ENCODE measurements around the gene SLC15A1.

The SLC15A1 gene

DNA sequence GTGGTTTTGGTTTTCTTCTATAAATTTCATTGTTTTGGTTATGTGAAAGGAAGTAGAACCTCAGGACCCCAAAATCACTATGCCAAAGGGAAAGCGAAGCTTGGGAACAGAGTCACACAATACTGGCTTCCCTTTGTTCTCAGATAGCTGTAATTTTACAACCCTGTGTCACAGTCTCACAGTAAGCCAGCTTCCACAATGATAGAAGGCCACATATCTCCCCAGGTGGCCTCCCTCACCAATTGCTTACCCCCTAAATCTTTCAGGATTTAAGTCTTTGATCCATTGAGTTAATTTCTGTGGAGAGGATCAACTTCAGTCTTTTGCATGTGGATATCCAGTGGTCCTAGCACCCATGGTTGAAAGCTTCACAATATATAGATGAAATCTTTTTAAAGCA, 58.7 kb downstream of the SLC15A1 start:
- H3K4me3 ChIP-seq (replicated peaks; ENCODE audit: low read depth, low read length): no peak overlapping the region
- DNase-seq (ENCODE audit: low read depth): no peak
- TF ChIP-seq, protein P1, sequence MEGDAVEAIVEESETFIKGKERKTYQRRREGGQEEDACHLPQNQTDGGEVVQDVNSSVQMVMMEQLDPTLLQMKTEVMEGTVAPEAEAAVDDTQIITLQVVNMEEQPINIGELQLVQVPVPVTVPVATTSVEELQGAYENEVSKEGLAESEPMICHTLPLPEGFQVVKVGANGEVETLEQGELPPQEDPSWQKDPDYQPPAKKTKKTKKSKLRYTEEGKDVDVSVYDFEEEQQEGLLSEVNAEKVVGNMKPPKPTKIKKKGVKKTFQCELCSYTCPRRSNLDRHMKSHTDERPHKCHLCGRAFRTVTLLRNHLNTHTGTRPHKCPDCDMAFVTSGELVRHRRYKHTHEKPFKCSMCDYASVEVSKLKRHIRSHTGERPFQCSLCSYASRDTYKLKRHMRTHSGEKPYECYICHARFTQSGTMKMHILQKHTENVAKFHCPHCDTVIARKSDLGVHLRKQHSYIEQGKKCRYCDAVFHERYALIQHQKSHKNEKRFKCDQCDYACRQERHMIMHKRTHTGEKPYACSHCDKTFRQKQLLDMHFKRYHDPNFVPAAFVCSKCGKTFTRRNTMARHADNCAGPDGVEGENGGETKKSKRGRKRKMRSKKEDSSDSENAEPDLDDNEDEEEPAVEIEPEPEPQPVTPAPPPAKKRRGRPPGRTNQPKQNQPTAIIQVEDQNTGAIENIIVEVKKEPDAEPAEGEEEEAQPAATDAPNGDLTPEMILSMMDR (IDR thresholded peaks at IDR 0.05; ENCODE audit: low read length, missing control alignments): no peak

DNA sequence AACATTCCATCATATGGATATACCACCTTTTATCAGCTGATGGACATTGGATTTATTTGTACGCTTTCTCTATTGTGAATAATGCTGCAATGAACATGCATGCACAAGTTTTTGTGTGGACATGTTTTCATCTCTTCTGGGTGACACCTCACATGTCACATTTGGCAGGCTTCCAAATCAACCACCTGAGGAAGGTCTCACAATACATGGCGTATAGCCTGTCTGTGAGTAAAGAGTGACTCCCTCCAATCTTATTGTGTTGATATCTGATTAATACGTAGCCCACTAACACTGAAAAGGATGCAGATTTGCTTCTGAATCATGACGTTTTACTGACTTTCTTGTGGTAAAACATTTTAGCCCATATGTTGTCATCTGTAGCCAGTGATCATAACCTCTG, 61.1 kb downstream of the SLC15A1 start:
- DNase-seq (ENCODE audit: low read depth): no peak
- TF ChIP-seq, protein P1 (IDR thresholded peaks at IDR 0.05; ENCODE audit: low read length, missing control alignments): no peak
- H3K4me3 ChIP-seq (replicated peaks; ENCODE audit: low read depth, low read length): no peak overlapping the region

DNA sequence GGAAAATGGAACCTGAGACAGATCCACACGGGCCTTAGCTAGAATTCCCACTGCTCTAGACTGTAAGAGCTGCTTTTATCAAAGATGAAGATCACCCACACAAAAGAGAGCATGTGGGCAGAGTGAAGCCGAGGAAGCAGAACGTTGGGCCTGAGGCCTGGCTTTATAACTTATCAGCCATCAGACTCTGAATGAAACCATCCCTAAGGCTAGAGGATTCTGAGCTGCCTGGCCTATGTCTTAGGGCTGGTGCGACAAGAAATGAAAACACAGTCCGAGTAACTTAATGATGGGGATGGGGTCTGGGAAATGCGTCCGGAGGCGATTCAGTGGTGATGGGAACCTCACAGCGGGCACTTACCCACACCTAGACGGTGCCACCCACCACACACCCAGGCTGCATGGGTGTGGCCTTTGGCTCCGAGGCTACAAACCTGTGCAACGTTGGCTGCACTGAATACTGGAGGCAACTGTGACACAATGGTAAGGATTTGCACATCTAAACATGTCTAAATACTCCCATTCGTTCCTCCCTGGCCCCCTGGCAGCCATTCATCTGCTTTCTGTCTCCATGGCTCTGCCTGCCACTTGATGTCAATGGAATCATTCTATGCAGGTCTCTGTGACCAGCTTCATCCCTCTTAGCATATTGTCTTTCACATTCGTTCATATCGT, 62.0 kb downstream of the SLC15A1 start:
- no peak overlapping the region for H3K4me3 ChIP-seq (replicated peaks; ENCODE audit: low read depth, low read length)
- TF ChIP-seq, protein P1 (IDR thresholded peaks at IDR 0.05; ENCODE audit: low read length, missing control alignments): no peak
- no peak for DNase-seq (ENCODE audit: low read depth)

DNA sequence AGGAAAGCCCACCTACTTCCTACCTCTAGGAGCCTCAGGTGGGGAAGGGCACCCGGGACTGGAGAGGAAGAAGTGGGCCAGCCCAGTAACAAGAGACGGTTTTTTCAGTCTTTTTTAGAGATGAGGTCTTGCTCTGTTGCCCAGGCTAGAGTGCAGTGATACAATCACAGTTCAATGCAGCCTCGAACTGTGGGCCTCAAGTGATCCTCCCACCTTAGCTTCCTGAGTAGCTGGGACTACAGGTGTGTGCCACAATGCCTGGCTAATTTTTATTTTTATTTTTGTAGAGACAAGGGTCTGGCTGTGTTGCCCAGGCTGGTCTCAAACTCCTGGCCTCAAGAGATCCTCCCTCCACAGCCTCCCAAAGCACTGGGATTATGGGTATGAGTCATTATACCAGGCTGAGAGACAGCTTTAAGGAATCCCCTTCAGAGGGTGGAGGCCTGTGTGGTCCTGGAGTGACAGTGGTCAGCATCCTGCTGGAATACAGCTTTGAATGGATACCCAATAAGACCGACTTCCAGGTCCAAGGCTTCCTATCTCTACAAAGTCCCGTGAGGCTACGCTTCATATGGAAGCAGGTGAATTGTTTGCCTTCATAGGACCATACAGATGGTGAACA, 63.0 kb downstream of the SLC15A1 start:
- no peak overlapping the region for H3K4me3 ChIP-seq (replicated peaks; ENCODE audit: low read depth, low read length)
- no peak for DNase-seq (ENCODE audit: low read depth)
- TF ChIP-seq, protein P1 (IDR thresholded peaks at IDR 0.05; ENCODE audit: low read length, missing control alignments): no peak

DNA sequence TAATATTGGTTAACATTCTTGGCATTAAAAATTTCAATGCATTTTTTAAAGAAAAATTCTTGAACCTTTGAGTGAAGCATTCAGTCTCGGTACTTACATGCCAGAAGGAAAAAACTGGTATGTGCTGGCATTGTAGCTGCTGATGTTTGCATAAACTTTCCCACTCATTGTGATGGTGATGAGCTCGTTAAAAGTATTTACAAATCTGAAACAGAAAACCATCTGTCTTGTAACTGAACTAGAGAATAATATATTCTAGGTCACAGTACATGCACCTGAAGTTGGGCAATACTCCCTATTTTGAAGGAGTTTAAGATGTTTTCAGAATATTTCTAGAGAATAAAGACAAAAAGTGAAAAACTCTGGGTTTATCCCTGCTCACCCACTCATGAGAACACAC, 64.1 kb downstream of the SLC15A1 start:
- DNase-seq (ENCODE audit: low read depth): no peak
- TF ChIP-seq, protein P1 (IDR thresholded peaks at IDR 0.05; ENCODE audit: low read length, missing control alignments): no peak
- no peak overlapping the region for H3K4me3 ChIP-seq (replicated peaks; ENCODE audit: low read depth, low read length)

DNA sequence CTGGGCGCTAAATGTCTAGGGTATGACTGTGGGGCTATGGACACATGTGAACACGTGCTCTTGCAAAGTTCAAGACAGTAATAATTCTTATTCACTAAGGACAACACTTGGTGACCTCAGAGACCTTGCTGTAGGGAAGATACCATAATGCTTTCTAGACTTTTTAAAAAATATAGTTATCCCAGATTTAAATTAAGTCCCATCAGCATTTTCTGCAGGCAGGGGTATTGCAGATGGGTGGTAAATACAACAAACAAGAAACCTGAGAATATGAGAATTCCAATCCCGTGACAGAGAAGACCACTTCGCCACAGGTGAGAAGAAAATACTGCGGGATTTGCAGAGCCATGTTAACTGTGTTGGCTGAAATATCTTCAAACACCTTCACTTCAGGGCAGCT, 65.2 kb downstream of the SLC15A1 start:
- no peak overlapping the region for H3K4me3 ChIP-seq (replicated peaks; ENCODE audit: low read depth, low read length)
- no peak for DNase-seq (ENCODE audit: low read depth)
- TF ChIP-seq, protein P1 (IDR thresholded peaks at IDR 0.05; ENCODE audit: low read length, missing control alignments): no peak

DNA sequence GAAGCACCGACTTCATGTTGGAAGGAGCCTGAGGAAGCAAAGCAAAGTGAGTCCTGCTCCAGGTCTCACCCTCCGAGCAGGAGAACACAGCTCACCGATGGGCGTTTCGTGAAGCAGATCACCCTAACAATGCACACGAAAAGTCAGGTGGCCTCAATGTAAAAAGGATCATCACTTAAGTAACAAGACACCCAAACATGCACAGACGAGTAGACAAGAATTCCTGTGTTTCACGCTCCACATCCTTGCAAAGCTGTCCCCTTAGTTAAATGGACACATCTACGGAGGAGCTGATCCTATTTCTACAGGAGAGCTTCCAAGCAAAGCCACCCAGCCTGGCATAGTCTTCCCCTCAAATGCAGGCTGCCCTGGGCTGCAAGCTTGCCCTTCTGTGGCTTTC, 66.2 kb downstream of the SLC15A1 start:
- H3K4me3 ChIP-seq (replicated peaks; ENCODE audit: low read depth, low read length): no peak overlapping the region
- no peak for DNase-seq (ENCODE audit: low read depth)
- TF ChIP-seq, protein P1 (IDR thresholded peaks at IDR 0.05; ENCODE audit: low read length, missing control alignments): no peak

All from fibroblast of pulmonary artery (primary cell).